ENCODE results near the gene LZTS3.

LZTS3 gene

DNA sequence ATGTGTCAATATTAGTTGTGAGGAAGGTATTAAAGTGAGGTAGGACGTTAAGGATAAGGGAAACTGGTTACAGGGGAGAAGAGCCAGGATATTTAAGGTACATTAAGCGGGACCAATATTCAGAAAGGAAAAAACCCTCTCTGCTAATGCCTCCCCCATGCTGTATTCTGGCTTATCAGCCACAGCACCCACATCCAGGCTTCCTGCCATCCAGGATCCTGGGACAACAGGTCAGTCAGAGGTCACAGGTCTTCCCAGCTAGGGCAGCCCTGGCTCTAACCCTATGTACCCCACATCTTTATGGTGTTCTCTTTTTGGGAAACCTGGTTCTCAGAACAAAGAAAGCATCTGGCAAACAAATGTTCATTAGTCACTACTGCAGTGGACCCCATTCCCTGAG lies 25.9 kb upstream of the LZTS3 start:
- no peak for ATAC-seq (ENCODE audit: insufficient read depth, low read depth)
- peaks cover 19% of the 10 kb centered on the region for H3K4me1 ChIP-seq (ENCODE audit: insufficient read depth, low read length)
- H3K9me3 ChIP-seq (ENCODE audit: insufficient read depth, low read length, severe bottlenecking): no peaks in the 10 kb centered on the region
- peaks cover 74% of the 10 kb centered on the region for H3K36me3 ChIP-seq (ENCODE audit: insufficient read depth, low read length)
- DNase-seq: no peak
- no peak overlapping the region for H3K27ac ChIP-seq (ENCODE audit: low read length)
- peaks cover 21% of the 10 kb centered on the region; the same call in 1 of the 2 replicates for H4K20me1 ChIP-seq (ENCODE audit: insufficient read depth, low read length)
- no peak overlapping the region for H3K9ac ChIP-seq (ENCODE audit: low read depth, low read length)
- H3K4me3 ChIP-seq (ENCODE audit: low read depth in 1 of 2, low read length in 2 of 2): no peak overlapping the region
- H3K79me2 ChIP-seq (ENCODE audit: insufficient read depth, low read length): peaks cover 22% of the 10 kb centered on the region
- H3K27me3 ChIP-seq (ENCODE audit: insufficient read depth, low read length, poor library complexity): no peaks in the 10 kb centered on the region
- no peak overlapping the region for H3K4me2 ChIP-seq (ENCODE audit: insufficient read depth, low read length)
- no peak for TF ChIP-seq EZH2 (IDR thresholded peaks at IDR 0.05; ENCODE audit: borderline replicate concordance, low read depth, low read length, severe bottlenecking)
- TF ChIP-seq, protein P1, sequence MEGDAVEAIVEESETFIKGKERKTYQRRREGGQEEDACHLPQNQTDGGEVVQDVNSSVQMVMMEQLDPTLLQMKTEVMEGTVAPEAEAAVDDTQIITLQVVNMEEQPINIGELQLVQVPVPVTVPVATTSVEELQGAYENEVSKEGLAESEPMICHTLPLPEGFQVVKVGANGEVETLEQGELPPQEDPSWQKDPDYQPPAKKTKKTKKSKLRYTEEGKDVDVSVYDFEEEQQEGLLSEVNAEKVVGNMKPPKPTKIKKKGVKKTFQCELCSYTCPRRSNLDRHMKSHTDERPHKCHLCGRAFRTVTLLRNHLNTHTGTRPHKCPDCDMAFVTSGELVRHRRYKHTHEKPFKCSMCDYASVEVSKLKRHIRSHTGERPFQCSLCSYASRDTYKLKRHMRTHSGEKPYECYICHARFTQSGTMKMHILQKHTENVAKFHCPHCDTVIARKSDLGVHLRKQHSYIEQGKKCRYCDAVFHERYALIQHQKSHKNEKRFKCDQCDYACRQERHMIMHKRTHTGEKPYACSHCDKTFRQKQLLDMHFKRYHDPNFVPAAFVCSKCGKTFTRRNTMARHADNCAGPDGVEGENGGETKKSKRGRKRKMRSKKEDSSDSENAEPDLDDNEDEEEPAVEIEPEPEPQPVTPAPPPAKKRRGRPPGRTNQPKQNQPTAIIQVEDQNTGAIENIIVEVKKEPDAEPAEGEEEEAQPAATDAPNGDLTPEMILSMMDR (IDR thresholded peaks at IDR 0.05; ENCODE audit: borderline replicate concordance, extremely low read depth, low read length, poor library complexity, severe bottlenecking): no peak
- no peak overlapping the region for H2AFZ ChIP-seq (ENCODE audit: low read depth, low read length)

DNA sequence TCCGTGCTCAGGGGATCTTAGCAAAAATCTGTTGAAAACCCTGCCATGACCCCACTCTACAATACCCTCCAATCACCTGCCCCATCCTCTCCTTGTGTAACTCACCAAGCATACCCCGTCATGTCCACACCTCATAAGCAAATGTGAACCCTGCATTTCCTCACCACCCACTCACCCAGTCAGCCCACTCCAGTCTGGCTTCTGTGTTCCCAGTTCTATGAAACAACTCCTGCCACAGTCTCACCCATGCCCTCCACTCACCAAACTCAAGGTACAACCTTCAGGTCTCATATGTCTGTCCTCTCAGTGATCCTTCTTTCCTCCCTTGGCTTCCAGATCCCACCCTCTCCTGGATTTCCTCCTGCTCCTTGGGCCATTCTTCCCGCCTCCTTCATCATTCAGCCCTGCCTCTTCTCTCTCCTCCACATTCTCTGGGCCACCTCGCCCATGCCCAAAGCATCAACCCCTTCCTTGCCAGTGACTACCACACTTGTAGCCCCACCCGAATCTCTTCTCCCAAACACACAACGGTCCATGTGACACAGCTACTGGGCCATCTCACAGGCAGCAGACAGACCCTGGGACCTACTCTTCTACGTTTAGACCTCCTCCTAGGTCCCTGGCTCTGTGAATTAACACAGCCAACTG lies 22.4 kb upstream of the LZTS3 start:
- Histone ChIP-seq H3K4me3 (ENCODE audit: low read depth in 1 of 2, low read length in 2 of 2) (no peak overlapping the region), H3K9ac (ENCODE audit: low read depth, low read length) (no peak overlapping the region), H3K9me3 (ENCODE audit: insufficient read depth, low read length, severe bottlenecking) (no peaks in the 10 kb centered on the region), H3K27ac (ENCODE audit: low read length) (no peak overlapping the region), H3K4me2 (ENCODE audit: insufficient read depth, low read length) (no peak overlapping the region), H3K27me3 (ENCODE audit: insufficient read depth, low read length, poor library complexity) (no peaks in the 10 kb centered on the region), H2AFZ (ENCODE audit: low read depth, low read length) (no peak overlapping the region), H3K36me3 (ENCODE audit: insufficient read depth, low read length) (peaks cover 87% of the 10 kb centered on the region), H3K79me2 (ENCODE audit: insufficient read depth, low read length) (no peaks in the 10 kb centered on the region), H4K20me1 (ENCODE audit: insufficient read depth, low read length) (peaks cover 33% of the 10 kb centered on the region), H3K4me1 (ENCODE audit: insufficient read depth, low read length) (no peaks in the 10 kb centered on the region)
- ATAC-seq (ENCODE audit: insufficient read depth, low read depth) (no peak), DNase-seq (no peak)
- TF ChIP-seq EZH2 (IDR thresholded peaks at IDR 0.05; ENCODE audit: borderline replicate concordance, low read depth, low read length, severe bottlenecking): no peak
- TF ChIP-seq, protein P1 (IDR thresholded peaks at IDR 0.05; ENCODE audit: borderline replicate concordance, extremely low read depth, low read length, poor library complexity, severe bottlenecking): no peak

DNA sequence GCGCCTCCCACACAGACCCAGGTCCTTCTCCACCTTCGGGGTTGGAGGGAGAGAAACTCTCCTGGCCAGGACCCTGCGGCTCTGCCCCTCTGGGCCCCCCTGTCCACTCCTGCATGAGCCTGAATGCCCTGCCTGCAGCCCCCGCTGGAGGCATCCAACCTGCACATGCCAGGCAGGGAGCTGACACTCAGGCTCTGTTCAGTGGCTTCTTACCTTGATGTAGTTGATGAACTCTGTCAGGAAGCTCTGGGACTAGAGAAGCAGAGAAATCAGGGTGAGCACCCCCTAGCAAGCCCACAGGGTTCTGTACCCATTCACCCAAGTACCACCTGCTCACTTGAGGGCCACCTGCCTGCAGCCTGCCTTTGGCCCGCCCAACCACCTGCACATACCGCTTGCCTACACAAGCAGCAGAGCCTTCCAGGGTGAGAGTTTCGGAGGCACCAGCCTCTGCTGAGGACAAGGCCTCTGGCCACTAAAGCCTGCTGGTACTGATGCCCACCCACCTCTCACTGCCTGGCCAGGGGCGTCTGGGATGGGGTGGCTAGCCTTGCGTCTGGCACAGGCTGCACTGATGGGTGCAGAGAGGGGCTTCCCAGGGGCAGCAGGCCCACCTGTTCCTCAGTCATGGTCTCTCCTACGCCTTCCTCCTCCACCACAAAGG lies 21.4 kb upstream of the LZTS3 start:
- ATAC-seq (ENCODE audit: insufficient read depth, low read depth) (no peak), DNase-seq (no peak)
- Histone ChIP-seq H3K36me3 (ENCODE audit: insufficient read depth, low read length) (peaks cover 85% of the 10 kb centered on the region), H3K27ac (ENCODE audit: low read length) (no peak overlapping the region), H3K4me3 (ENCODE audit: low read depth in 1 of 2, low read length in 2 of 2) (no peak overlapping the region), H3K79me2 (ENCODE audit: insufficient read depth, low read length) (no peaks in the 10 kb centered on the region), H3K4me1 (ENCODE audit: insufficient read depth, low read length) (no peaks in the 10 kb centered on the region), H4K20me1 (ENCODE audit: insufficient read depth, low read length) (peaks cover 32% of the 10 kb centered on the region), H3K9ac (ENCODE audit: low read depth, low read length) (no peak overlapping the region), H3K27me3 (ENCODE audit: insufficient read depth, low read length, poor library complexity) (no peaks in the 10 kb centered on the region), H2AFZ (ENCODE audit: low read depth, low read length) (no peak overlapping the region), H3K9me3 (ENCODE audit: insufficient read depth, low read length, severe bottlenecking) (no peaks in the 10 kb centered on the region), H3K4me2 (ENCODE audit: insufficient read depth, low read length) (no peak overlapping the region)
- TF ChIP-seq, protein P1 (IDR thresholded peaks at IDR 0.05; ENCODE audit: borderline replicate concordance, extremely low read depth, low read length, poor library complexity, severe bottlenecking): no peak
- no peak for TF ChIP-seq EZH2 (IDR thresholded peaks at IDR 0.05; ENCODE audit: borderline replicate concordance, low read depth, low read length, severe bottlenecking)
